ENCODE measurements around the gene TEAD1. TPM values are rescaled to one million over a fixed set of nuclear protein-coding genes. Genes with fewer than 3 reads are reported as not detected.

TEAD1 gene
- total RNA-seq, 1 experiment from 2014 or later, result 102 TPM

- DNase-seq (ENCODE audit: low read depth, low spot score) (no peak), ATAC-seq (no peak)
- Histone ChIP-seq H3K9me3 (ENCODE audit: control insufficient read depth, insufficient read depth, low read depth, low read length) (no peaks in the 10 kb centered on the region), H3K36me3 (ENCODE audit: control insufficient read depth, insufficient read depth, low read length) (peaks cover 3% of the 10 kb centered on the region; the same call in 1 of the 2 replicates), H3K4me1 (ENCODE audit: control insufficient read depth, insufficient read depth, low read length) (no peaks in the 10 kb centered on the region), H3K4me3 (ENCODE audit: low read depth in 2 of 2, low read length in 2 of 2) (no peak overlapping the region), H3K27ac (ENCODE audit: low read length) (no peak overlapping the region), H3K27me3 (ENCODE audit: control insufficient read depth, insufficient read depth, low read length) (no peaks in the 10 kb centered on the region)
- in situ Hi-C loops (cut with HindIII; ENCODE audit: low pct_unique_long_range_greater_than_20kb, low sequenced_read_pairs) (no loop called here), intact Hi-C loops (cut with micrococcal nuclease; ENCODE audit: unreplicated experiment) (no loop called here)
- no TSS peak for BruUV-seq (replicated peaks)
- TF ChIP-seq TCF7L2 (IDR thresholded peaks at IDR 0.05; ENCODE audit: low read depth, low read length) (no peak), POLR2AphosphoS5 (IDR thresholded peaks at IDR 0.05; ENCODE audit: low read depth, low read length) (no peak), REST (IDR thresholded peaks at IDR 0.05; ENCODE audit: insufficient read depth in 1 of 2, low read depth in 2 of 2, low read length in 1 of 2) (no peak), SIN3A (IDR thresholded peaks at IDR 0.05; ENCODE audit: borderline replicate concordance, insufficient read depth, low read depth, low read length) (no peak)
- TF ChIP-seq, protein P1, sequence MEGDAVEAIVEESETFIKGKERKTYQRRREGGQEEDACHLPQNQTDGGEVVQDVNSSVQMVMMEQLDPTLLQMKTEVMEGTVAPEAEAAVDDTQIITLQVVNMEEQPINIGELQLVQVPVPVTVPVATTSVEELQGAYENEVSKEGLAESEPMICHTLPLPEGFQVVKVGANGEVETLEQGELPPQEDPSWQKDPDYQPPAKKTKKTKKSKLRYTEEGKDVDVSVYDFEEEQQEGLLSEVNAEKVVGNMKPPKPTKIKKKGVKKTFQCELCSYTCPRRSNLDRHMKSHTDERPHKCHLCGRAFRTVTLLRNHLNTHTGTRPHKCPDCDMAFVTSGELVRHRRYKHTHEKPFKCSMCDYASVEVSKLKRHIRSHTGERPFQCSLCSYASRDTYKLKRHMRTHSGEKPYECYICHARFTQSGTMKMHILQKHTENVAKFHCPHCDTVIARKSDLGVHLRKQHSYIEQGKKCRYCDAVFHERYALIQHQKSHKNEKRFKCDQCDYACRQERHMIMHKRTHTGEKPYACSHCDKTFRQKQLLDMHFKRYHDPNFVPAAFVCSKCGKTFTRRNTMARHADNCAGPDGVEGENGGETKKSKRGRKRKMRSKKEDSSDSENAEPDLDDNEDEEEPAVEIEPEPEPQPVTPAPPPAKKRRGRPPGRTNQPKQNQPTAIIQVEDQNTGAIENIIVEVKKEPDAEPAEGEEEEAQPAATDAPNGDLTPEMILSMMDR (IDR thresholded peaks at IDR 0.05), result no peak
- ChIA-PET POLR2A (no interaction called here), CTCF (no interaction called here)
Observed at GRCh38 chr11:12906501-12906900, 232.3 kb downstream of the TEAD1 start.

DNA sequence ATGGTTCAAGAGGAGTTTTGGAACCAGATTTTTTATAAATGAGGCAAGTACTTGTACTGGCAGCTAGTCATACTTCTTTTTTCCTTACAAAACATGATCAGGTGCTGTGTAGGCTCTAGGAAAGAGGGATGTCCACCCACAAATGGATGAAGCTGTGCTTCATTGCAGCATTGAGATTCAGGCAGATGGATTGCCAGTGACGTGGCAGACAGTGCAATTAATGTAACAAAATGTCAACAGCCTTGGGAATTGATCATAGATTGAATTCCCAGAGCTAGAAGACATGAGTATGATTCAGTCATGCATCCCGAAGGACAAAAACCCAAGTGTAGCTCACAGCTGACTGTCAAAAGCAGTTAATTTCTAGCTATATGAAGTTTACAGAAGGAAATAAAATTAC lies 235.7 kb downstream of the TEAD1 start:
- no peaks in the 10 kb centered on the region for H3K4me1 ChIP-seq (ENCODE audit: control insufficient read depth, insufficient read depth, low read length)
- H3K36me3 ChIP-seq (ENCODE audit: control insufficient read depth, insufficient read depth, low read length), result no peaks in the 10 kb centered on the region
- no peak overlapping the region for H3K27ac ChIP-seq (ENCODE audit: low read length)
- TF ChIP-seq, protein P1 (IDR thresholded peaks at IDR 0.05), result no peak
- no peak for TF ChIP-seq POLR2AphosphoS5 (IDR thresholded peaks at IDR 0.05; ENCODE audit: low read depth, low read length)
- TF ChIP-seq REST (IDR thresholded peaks at IDR 0.05; ENCODE audit: insufficient read depth in 1 of 2, low read depth in 2 of 2, low read length in 1 of 2), result no peak
- TF ChIP-seq TCF7L2 (IDR thresholded peaks at IDR 0.05; ENCODE audit: low read depth, low read length), result no peak
- no peak for TF ChIP-seq SIN3A (IDR thresholded peaks at IDR 0.05; ENCODE audit: borderline replicate concordance, insufficient read depth, low read depth, low read length)
- POLR2A ChIA-PET, result no interaction called here
- CTCF ChIA-PET, result no interaction called here
- ATAC-seq (no peak), DNase-seq (ENCODE audit: low read depth, low spot score) (no peak)
- in situ Hi-C loops (cut with HindIII; ENCODE audit: low pct_unique_long_range_greater_than_20kb, low sequenced_read_pairs) (no loop called here), intact Hi-C loops (cut with micrococcal nuclease; ENCODE audit: unreplicated experiment) (no loop called here)
- no peaks in the 10 kb centered on the region for H3K27me3 ChIP-seq (ENCODE audit: control insufficient read depth, insufficient read depth, low read length)
- no TSS peak for BruUV-seq (replicated peaks)
- no peak overlapping the region for H3K4me3 ChIP-seq (ENCODE audit: low read depth in 2 of 2, low read length in 2 of 2)
- H3K9me3 ChIP-seq (ENCODE audit: control insufficient read depth, insufficient read depth, low read depth, low read length), result no peaks in the 10 kb centered on the region
